ENCODE measurements around the gene RAB6D. TPM values are rescaled to one million over a fixed set of nuclear protein-coding genes. Genes with fewer than 3 reads are reported as not detected.
A peak's percentile ranks its signal among the peaks of the same experiment; 100 is the strongest.
"Not testable (repeated sequence)": the region's sequence is repeated elsewhere in the genome, so short reads cannot be mapped to it uniquely, and the experiment has no call there.

The RAB6D gene
- total RNA-seq, 1 experiment from 2014 or later: not detected

- no peak for DNase-seq (ENCODE audit: low read depth)
Measured at GRCh38 chr2:131366643-131367042, 2.7 kb upstream of the RAB6D start.

- DNase-seq (ENCODE audit: low read depth): no peak
Measured at GRCh38 chr2:131365452-131365851, 1.5 kb upstream of the RAB6D start.

- DNase-seq (ENCODE audit: low read depth): not testable (repeated sequence)
Measured at GRCh38 chr2:131363213-131363612, 755 bp downstream of the RAB6D start.

GRCh38 chr2:131361773-131362172, 2.2 kb downstream of the RAB6D start:
- not testable (repeated sequence) for DNase-seq (ENCODE audit: low read depth)

GRCh38 chr2:131353167-131353697, 10.7 kb downstream of the RAB6D start:
- DNase-seq (ENCODE audit: low read depth): not testable (repeated sequence)

- DNase-seq (ENCODE audit: low read depth): no peak
Measured at GRCh38 chr2:131349021-131349420, 14.9 kb downstream of the RAB6D start.

GRCh38 chr2:131347035-131347434, 16.9 kb downstream of the RAB6D start:
- not testable (repeated sequence) for DNase-seq (ENCODE audit: low read depth)

- not testable (repeated sequence) for DNase-seq (ENCODE audit: low read depth)
Measured at GRCh38 chr2:131339307-131339706, 24.7 kb downstream of the RAB6D start.

- peak; percentile 25 for DNase-seq (ENCODE audit: low read depth)
Measured at GRCh38 chr2:131335319-131335718, 28.6 kb downstream of the RAB6D start.

GRCh38 chr2:131332709-131333108, 31.3 kb downstream of the RAB6D start:
- DNase-seq (ENCODE audit: low read depth): not testable (repeated sequence)

- DNase-seq (ENCODE audit: low read depth): not testable (repeated sequence)
Measured at GRCh38 chr2:131331000-131331399, 33.0 kb downstream of the RAB6D start.

GRCh38 chr2:131322209-131322608, 41.8 kb downstream of the RAB6D start:
- DNase-seq (ENCODE audit: low read depth): no peak

GRCh38 chr2:131321344-131321743, 42.6 kb downstream of the RAB6D start:
- not testable (repeated sequence) for DNase-seq (ENCODE audit: low read depth)

- DNase-seq (ENCODE audit: low read depth): not testable (repeated sequence)
Measured at GRCh38 chr2:131311001-131311400, 53.0 kb downstream of the RAB6D start.

Other genes with a start within 250 kb of the RAB6D start
- gene POTEE, start 154.6 kb downstream of the RAB6D start, total RNA-seq (2014; rRNA removed): not detected in 2 replicates
- gene TUBA3D, start 112.0 kb upstream of the RAB6D start, total RNA-seq (2014; rRNA removed): 2.0 TPM in 1 of 2 replicates, not detected in the other
- gene MZT2A, start 128.2 kb upstream of the RAB6D start, total RNA-seq (2014; rRNA removed): 93.8 and 135 TPM in 2 replicates
- gene CCDC74A, start 163.7 kb upstream of the RAB6D start, total RNA-seq (2014; rRNA removed): 14.2 and 20.6 TPM in 2 replicates

All from LHCN-M2 (cell line).